Measurements from ENCODE around the gene F3.

- TF ChIP-seq CTCF (IDR thresholded peaks at IDR 0.05) (no peak), POLR2A (IDR thresholded peaks at IDR 0.05) (no peak)
Measured at GRCh38 chr1:94544706-94545490, 3.3 kb upstream of the F3 start.

Measured in right lobe of liver (tissue), 4 donors.